Endothelial cell (in vitro differentiated cells): Measurements from ENCODE around the gene GLI3. TPM values are rescaled to one million over a fixed set of nuclear protein-coding genes. Genes with fewer than 3 reads are reported as not detected.

Source experiments
- DNase-seq: peaks from one replicate; pipeline ENCODE4 v3.0.0; 2021; ENCODE audit warnings: low spot score
- H3K27ac Mint-ChIP-seq: one replicate; pipeline ENCODE4 v1.8.0; 2021; ENCODE audit warnings: mixed read lengths, inconsistent platforms; ENCODE audit not compliant: unreplicated experiment
- H3K27me3 Mint-ChIP-seq: one replicate; pipeline ENCODE4 v1.8.0; 2021; ENCODE audit warnings: mild to moderate bottlenecking, moderate library complexity, mixed read lengths, inconsistent platforms; ENCODE audit not compliant: unreplicated experiment
- H3K36me3 Mint-ChIP-seq: one replicate; pipeline ENCODE4 v1.8.0; 2021; ENCODE audit warnings: mild to moderate bottlenecking, low read depth, mixed read lengths, inconsistent platforms; ENCODE audit not compliant: unreplicated experiment
- H3K4me1 Mint-ChIP-seq: one replicate; pipeline ENCODE4 v1.8.0; 2021; ENCODE audit warnings: mild to moderate bottlenecking, mixed read lengths, inconsistent platforms; ENCODE audit not compliant: unreplicated experiment
- H3K4me3 Mint-ChIP-seq: one replicate; pipeline ENCODE4 v1.8.0; 2021; ENCODE audit warnings: mild to moderate bottlenecking, mixed read lengths, inconsistent platforms; ENCODE audit not compliant: unreplicated experiment
- H3K9me3 Mint-ChIP-seq: one replicate; pipeline ENCODE4 v1.8.0; 2021; ENCODE audit warnings: mixed read lengths, inconsistent platforms; ENCODE audit not compliant: unreplicated experiment
- total RNA-seq: library from RNA; stranded (reverse); fragmentation: NEBNext Ultra II Directional; extraction: Animal tissue kit (Norgen Biotek cat#: 25700); gene quantifications from one replicate; pipeline ENCODE4 v1.2.1, GENCODE V29; 2021; ENCODE audit not compliant: unreplicated experiment
- TF ChIP-seq, protein P1 (sequence below): fragments of 200-600 bp; sonication (generic); IDR thresholded peaks from one replicate; pipeline ENCODE4 v1.5.0; 2021; ENCODE audit warnings: antibody characterized with exemption; ENCODE audit not compliant: unreplicated experiment

GLI3 gene
- total RNA-seq, 1 donor from 2014 or later: 24.9 TPM

DNA sequence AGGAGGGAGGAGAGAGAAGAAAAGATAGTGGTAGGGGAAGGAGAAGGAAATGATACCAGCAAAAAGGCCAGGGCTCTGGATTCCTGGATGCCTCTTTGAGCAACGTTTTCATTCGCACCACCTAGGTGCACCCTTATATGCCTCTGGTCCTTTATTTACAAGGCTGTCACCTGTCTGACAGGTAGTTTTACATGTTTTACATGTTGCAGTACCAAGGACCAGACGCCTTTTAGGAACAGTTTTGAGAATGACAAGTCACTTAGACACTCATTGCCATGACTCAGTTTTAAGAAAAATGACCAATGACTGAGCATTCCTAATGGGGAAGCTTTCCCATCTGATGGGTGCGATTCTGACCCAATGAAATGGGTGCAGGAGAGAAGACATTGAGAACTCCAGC, 119.8 kb downstream of the GLI3 start:
- H3K9me3 Mint-ChIP-seq: no peaks in the 10 kb centered on the region
- no peaks in the 10 kb centered on the region for H3K36me3 Mint-ChIP-seq
- DNase-seq: no peak
- H3K27me3 Mint-ChIP-seq: no peaks in the 10 kb centered on the region
- H3K27ac Mint-ChIP-seq: no peak overlapping the region
- no peaks in the 10 kb centered on the region for H3K4me1 Mint-ChIP-seq
- TF ChIP-seq, protein P1, sequence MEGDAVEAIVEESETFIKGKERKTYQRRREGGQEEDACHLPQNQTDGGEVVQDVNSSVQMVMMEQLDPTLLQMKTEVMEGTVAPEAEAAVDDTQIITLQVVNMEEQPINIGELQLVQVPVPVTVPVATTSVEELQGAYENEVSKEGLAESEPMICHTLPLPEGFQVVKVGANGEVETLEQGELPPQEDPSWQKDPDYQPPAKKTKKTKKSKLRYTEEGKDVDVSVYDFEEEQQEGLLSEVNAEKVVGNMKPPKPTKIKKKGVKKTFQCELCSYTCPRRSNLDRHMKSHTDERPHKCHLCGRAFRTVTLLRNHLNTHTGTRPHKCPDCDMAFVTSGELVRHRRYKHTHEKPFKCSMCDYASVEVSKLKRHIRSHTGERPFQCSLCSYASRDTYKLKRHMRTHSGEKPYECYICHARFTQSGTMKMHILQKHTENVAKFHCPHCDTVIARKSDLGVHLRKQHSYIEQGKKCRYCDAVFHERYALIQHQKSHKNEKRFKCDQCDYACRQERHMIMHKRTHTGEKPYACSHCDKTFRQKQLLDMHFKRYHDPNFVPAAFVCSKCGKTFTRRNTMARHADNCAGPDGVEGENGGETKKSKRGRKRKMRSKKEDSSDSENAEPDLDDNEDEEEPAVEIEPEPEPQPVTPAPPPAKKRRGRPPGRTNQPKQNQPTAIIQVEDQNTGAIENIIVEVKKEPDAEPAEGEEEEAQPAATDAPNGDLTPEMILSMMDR: no peak
- H3K4me3 Mint-ChIP-seq: no peak overlapping the region

DNA sequence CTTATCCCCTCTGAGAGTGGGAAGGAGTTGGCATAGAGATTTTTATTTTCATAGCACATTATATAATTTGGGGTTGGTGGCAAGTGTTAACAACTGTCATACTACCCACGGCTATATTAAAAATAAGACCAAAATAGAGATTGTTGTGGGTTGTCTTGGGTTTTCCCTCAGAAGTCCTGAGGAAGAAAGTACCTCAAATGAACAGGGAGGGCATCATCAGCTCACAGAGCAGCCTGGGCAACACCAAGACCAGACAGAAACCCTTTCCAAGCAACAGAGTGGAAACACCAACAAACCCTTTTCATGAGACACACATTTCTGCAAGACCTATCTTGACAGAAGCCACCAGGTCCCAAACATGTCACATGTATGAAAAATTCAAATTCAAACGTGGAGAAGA, 121.2 kb downstream of the GLI3 start:
- Mint-ChIP-seq H3K4me1 (no peaks in the 10 kb centered on the region), H3K9me3 (no peaks in the 10 kb centered on the region), H3K27me3 (no peaks in the 10 kb centered on the region), H3K27ac (no peak overlapping the region), H3K36me3 (no peaks in the 10 kb centered on the region), H3K4me3 (no peak overlapping the region)
- no peak for DNase-seq
- TF ChIP-seq, protein P1: no peak

DNA sequence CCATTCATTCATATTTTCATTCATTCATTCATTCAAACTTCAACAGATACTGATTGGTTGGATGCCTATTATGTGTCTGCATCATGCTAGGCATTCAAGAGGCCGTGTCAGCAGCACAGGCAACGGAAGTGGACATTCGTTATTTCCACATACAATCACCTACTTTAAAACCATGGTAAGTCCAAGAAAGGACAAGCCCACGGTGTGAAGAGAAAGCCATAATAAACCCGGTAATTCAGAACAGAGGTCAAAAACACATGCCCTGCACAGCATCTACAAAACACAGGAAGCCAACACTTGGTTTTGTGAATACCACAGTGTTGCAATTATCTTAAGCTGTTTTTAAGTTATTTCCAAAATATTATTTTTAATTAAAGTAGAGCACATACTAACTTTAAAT, 126.7 kb downstream of the GLI3 start:
- no peak for DNase-seq
- Mint-ChIP-seq H3K4me3 (no peak overlapping the region), H3K27ac (no peak overlapping the region), H3K36me3 (no peaks in the 10 kb centered on the region), H3K9me3 (no peaks in the 10 kb centered on the region), H3K4me1 (peaks cover 24% of the 10 kb centered on the region), H3K27me3 (peaks cover 2% of the 10 kb centered on the region)
- TF ChIP-seq, protein P1: no peak

DNA sequence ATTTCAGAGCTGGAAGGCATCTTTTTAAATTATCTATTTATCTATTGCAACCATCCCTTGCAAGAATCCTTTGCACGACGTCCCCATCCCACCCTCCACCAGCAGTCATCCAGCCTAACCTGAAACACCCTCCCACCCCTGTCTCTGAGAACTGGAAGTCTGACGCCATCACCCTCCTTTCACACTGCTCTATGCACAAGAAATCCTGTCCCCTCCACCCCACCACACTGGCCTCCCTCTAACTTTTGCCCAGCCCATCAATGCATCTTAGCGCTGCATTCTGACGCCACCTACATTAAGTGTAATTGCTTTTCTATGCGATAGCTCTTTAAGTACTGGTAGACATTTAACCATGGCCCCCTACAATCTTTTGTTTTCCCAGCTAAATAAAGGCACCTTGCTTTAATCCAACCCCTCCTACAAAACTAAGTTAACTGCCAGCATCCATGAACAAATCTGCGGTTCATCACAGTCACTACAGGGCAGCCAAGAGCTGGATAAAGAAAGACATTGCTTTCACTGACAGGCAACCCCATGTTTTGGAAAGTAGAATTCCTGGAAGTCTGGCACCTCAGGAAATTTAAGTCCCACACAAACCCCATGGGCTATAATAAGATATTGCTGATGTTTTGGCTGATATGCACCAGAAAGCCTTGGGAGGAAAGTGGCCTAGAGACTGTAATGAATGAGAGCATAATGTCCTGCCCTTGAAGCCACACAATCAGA, 128.0 kb downstream of the GLI3 start:
- TF ChIP-seq, protein P1: no peak
- no peaks in the 10 kb centered on the region for H3K36me3 Mint-ChIP-seq
- H3K4me1 Mint-ChIP-seq: peaks cover 24% of the 10 kb centered on the region
- H3K27me3 Mint-ChIP-seq: peaks cover 3% of the 10 kb centered on the region
- no peak overlapping the region for H3K27ac Mint-ChIP-seq
- no peak overlapping the region for H3K4me3 Mint-ChIP-seq
- no peaks in the 10 kb centered on the region for H3K9me3 Mint-ChIP-seq
- DNase-seq: no peak

DNA sequence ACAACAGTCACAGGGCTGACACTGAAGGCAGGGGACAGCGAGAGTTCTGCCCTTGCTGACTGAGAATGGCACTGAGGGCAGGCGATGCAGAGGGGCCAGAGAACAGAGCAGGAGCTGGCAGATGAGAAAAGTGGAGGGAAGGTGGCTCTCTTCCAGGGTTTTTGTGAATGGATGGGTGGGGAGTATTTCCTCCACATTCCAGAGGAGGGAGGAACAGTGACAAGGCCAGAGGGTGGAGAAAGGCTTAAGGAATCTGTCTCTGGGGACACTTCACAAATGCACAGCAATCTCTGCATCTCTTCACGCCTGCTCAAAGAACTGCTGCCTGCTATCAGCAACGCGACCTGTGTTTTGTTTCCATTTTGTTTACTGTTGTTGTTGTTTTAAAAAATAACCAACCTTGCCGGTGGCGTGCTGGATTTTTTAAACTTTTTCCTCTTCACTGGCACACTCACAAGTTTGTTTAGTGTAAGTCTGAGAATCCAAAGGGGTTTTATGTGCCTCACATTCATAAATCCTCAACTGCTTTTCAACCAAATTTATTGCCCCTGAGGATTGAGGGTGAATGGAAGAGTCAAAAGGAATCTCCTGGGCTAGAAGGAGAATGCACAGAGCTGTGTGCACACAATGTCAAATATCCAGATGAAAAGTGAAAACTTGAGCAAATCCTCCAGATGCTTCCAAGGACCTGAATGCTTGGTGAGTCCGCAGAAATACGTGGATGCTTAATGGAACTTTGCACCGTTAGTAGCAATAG, 129.3 kb downstream of the GLI3 start:
- Mint-ChIP-seq H3K27me3 (peaks cover 3% of the 10 kb centered on the region), H3K36me3 (no peaks in the 10 kb centered on the region), H3K9me3 (no peaks in the 10 kb centered on the region), H3K4me1 (peaks cover 30% of the 10 kb centered on the region), H3K4me3 (peak overlapping the region; percentile 34), H3K27ac (no peak overlapping the region)
- TF ChIP-seq, protein P1: no peak
- no peak for DNase-seq
